ENCODE results near the gene MAML3. TPM values are rescaled to one million over a fixed set of nuclear protein-coding genes. Genes with fewer than 3 reads are reported as not detected.

Gene MAML3
- total and polyA plus RNA-seq, 2 of the 13 experiments (the other 11 are each of a cell fraction or from before 2014, with no cell fraction given): 0.05 to 0.13 TPM

DNA sequence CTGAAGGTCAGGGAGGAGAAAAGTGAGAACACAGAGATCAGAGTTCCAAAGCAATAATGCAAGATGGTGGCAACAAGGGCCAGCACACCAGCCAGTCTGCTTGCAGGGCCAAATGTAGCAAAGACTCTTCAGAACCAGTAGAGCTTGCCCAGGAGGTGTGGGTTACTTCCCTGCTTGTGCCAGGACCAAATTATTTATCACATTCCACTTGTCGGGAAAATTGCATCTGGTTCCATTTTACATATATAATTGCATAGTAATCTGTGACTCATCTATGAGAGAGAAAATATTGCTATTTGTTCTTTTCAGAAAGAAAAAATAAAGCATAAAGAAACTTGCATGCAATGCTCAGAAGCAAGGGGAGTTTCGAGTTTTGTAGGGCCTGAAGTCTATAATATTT, 41.4 kb downstream of the MAML3 start:
- H4K20me1 ChIP-seq (ENCODE audit: insufficient read depth, low read length): no peaks in the 10 kb centered on the region
- intact Hi-C loops (cut with micrococcal nuclease; ENCODE audit: unreplicated experiment): no loop called here
- H3K27me3 ChIP-seq (ENCODE audit: control insufficient read depth in 1 of 2, insufficient read depth in 2 of 2, low read length in 2 of 2): no peaks in the 10 kb centered on the region; a peak in 1 of 5 replicates
- no peak for DNase-seq (ENCODE audit: low spot score)
- no peak for ATAC-seq
- no peak overlapping the region for H2AFZ ChIP-seq (ENCODE audit: low read length)
- H3K4me3 ChIP-seq (replicated peaks in 1 of 3; ENCODE audit: insufficient read depth in 1 of 3, low read depth in 2 of 3, low read length in 3 of 3): no peak overlapping the region
- ChIA-PET POLR2A (no interaction called here), CTCF (ENCODE audit: low intra/inter-chr PET ratio, low total read pairs) (no interaction called here)
- H3K9ac ChIP-seq (ENCODE audit: insufficient read depth, low read depth, low read length): no peak overlapping the region
- H3K9me3 ChIP-seq (ENCODE audit: low read length): no peaks in the 10 kb centered on the region
- in situ Hi-C loops (cut with HindIII; ENCODE audit: extremely low pct_ligation_motif_present, low pct_unique_long_range_greater_than_20kb): no loop called here
- no peak overlapping the region for H3K4me2 ChIP-seq (ENCODE audit: low read depth, low read length)
- no TSS peak for BruUV-seq (replicated peaks)
- no peak for TF ChIP-seq ARNT (IDR thresholded peaks at IDR 0.05)
- no peak for TF ChIP-seq ZNF263 (CRISPR knock-in tag; IDR thresholded peaks at IDR 0.05)
- no peak for TF ChIP-seq HDAC6 (IDR thresholded peaks at IDR 0.05; ENCODE audit: low read depth, low read length)
- WGBS (ENCODE audit: low lambda C conversion rate): 50% methylated on average over 2 of the region's 2 CpGs
- peaks cover 6% of the 10 kb centered on the region; the same call in 1 of the 2 replicates for H3K4me1 ChIP-seq (ENCODE audit: insufficient read depth, low read length)
- H3K36me3 ChIP-seq (replicated peaks in 1 of 2; ENCODE audit: control insufficient read depth in 1 of 2, insufficient read depth in 2 of 2, low read length in 2 of 2): no peaks in the 10 kb centered on the region
- no peak overlapping the region for H3K27ac ChIP-seq (ENCODE audit: extremely low read length, insufficient read depth, low read length)
- no peaks in the 10 kb centered on the region for H3K79me2 ChIP-seq (ENCODE audit: insufficient read depth, low read length)
- no peak for FAIRE-seq

DNA sequence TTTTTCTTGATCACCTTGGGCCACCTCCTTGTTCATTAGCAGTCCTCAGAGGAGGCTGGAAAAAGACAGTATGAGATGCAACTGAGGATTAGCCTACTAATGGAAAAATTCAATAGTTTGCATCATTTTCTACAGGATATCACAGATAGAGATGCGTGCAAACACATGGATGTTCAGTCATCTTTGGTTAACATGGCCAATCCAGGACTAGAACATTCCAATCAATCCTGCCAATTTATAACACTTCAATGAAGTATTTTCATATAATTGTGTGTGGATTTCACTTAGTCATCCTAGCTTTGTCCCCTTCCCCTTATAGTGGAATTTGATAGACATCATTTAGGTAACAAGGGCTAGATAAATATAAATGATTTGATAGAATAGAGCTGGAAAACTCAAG, 42.7 kb downstream of the MAML3 start:
- H3K4me3 ChIP-seq (replicated peaks in 1 of 3; ENCODE audit: insufficient read depth in 1 of 3, low read depth in 2 of 3, low read length in 3 of 3): no peak overlapping the region
- ChIA-PET CTCF (ENCODE audit: low intra/inter-chr PET ratio, low total read pairs) (no interaction called here), POLR2A (no interaction called here)
- intact Hi-C loops (cut with micrococcal nuclease; ENCODE audit: unreplicated experiment) (no loop called here), in situ Hi-C loops (cut with HindIII; ENCODE audit: extremely low pct_ligation_motif_present, low pct_unique_long_range_greater_than_20kb) (no loop called here)
- no peak for ATAC-seq
- H3K27me3 ChIP-seq (ENCODE audit: control insufficient read depth in 1 of 2, insufficient read depth in 2 of 2, low read length in 2 of 2): no peaks in the 10 kb centered on the region; a peak in 1 of 5 replicates
- 79% methylated on average over 1 of the region's 1 CpG for WGBS (ENCODE audit: low lambda C conversion rate)
- H3K27ac ChIP-seq (ENCODE audit: extremely low read length, insufficient read depth, low read length): no peak overlapping the region
- H3K79me2 ChIP-seq (ENCODE audit: insufficient read depth, low read length): no peaks in the 10 kb centered on the region
- H3K4me2 ChIP-seq (ENCODE audit: low read depth, low read length): no peak overlapping the region
- H4K20me1 ChIP-seq (ENCODE audit: insufficient read depth, low read length): no peaks in the 10 kb centered on the region
- DNase-seq (ENCODE audit: low spot score): no peak
- H3K9me3 ChIP-seq (ENCODE audit: low read length): no peaks in the 10 kb centered on the region
- no peaks in the 10 kb centered on the region for H3K36me3 ChIP-seq (replicated peaks in 1 of 2; ENCODE audit: control insufficient read depth in 1 of 2, insufficient read depth in 2 of 2, low read length in 2 of 2)
- H2AFZ ChIP-seq (ENCODE audit: low read length): no peak overlapping the region
- TF ChIP-seq, protein P1, sequence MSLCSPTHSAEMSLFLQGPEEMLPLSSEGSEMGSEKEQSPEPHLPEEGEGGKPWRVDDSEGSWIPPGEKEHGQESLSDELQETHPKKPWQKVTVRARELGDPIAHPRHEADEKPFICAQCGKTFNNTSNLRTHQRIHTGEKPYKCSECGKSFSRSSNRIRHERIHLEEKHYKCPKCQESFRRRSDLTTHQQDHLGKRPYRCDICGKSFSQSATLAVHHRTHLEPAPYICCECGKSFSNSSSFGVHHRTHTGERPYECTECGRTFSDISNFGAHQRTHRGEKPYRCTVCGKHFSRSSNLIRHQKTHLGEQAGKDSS (CRISPR knock-in tag; IDR thresholded peaks at IDR 0.05; ENCODE audit: borderline replicate concordance, low read depth): no peak
- TF ChIP-seq DMAP1 (CRISPR knock-in tag; IDR thresholded peaks at IDR 0.05) (no peak), ZNF484 (CRISPR knock-in tag; IDR thresholded peaks at IDR 0.05; ENCODE audit: borderline replicate concordance, low read depth) (no peak), FOXP1 (IDR thresholded peaks at IDR 0.05) (no peak), FOXP1 (CRISPR knock-in tag; IDR thresholded peaks at IDR 0.05) (no peak), ZNF143 (CRISPR knock-in tag; IDR thresholded peaks at IDR 0.05) (no peak)
- FAIRE-seq: no peak
- peaks cover 6% of the 10 kb centered on the region; the same call in 1 of the 2 replicates for H3K4me1 ChIP-seq (ENCODE audit: insufficient read depth, low read length)
- H3K9ac ChIP-seq (ENCODE audit: insufficient read depth, low read depth, low read length): no peak overlapping the region
- BruUV-seq (replicated peaks): no TSS peak

Data from HepG2 (cell line).